Cardiac fibroblast (primary cell): ENCODE results near the gene SCAP.

Source experiments
- DNase-seq, 2 donors: peaks; one replicate each; pipeline versions ENCODE4 v3.0.0 to v3.0.0-alpha.2; 2010; ENCODE audit warnings: low read depth in 2 of 2
- H3K4me3 ChIP-seq, 2 donors: replicated peaks in 1 of 2; 1 replicate in 1 of 2; 2 replicates in 1 of 2; pipeline ENCODE4 v1.5.1; 2011; ENCODE audit warnings: low read depth in 2 of 2, low read length in 2 of 2, mild to moderate bottlenecking in 2 of 2, moderate library complexity in 1 of 2
- CTCF ChIP-seq: IDR thresholded peaks from one replicate; pipeline ENCODE4 v1.5.1; 2011; ENCODE audit warnings: low read depth, mild to moderate bottlenecking, low read length, inconsistent platforms

The SCAP gene

GRCh38 chr3:47430606-47431005 is 45.1 kb downstream of the SCAP start:
- DNase-seq, result no peak
- no peak for TF ChIP-seq CTCF
- H3K4me3 ChIP-seq, result no peak overlapping the region

GRCh38 chr3:47429476-47430270 is 46.1 kb downstream of the SCAP start:
- no peak for TF ChIP-seq CTCF
- DNase-seq, result no peak
- no peak overlapping the region for H3K4me3 ChIP-seq

DNA sequence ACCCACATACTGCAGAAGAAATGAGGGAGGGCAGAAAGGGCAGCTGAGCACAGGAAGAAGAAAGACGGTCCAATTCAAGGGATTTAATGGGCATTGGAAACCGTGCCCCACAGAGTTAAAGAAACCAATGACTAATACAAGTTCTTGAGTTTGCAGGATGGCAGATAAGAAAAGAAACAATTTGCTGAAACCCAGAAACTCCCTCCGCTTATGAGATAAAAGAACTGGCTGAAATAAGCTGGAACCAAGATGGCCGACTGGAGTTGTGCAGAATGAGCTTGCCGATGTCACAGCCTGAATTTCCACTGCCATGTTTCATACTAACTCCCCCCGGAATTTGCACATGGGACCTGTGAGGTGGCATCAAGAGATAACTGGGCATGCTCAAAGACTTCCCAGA is 47.1 kb downstream of the SCAP start:
- TF ChIP-seq CTCF, result no peak
- H3K4me3 ChIP-seq, result no peak overlapping the region
- DNase-seq, result no peak

- no peak overlapping the region for H3K4me3 ChIP-seq
- TF ChIP-seq CTCF, result no peak
- DNase-seq, result no peak
These were observed 47.9 kb downstream of the SCAP start for GRCh38 chr3:47427866-47428265.

DNA sequence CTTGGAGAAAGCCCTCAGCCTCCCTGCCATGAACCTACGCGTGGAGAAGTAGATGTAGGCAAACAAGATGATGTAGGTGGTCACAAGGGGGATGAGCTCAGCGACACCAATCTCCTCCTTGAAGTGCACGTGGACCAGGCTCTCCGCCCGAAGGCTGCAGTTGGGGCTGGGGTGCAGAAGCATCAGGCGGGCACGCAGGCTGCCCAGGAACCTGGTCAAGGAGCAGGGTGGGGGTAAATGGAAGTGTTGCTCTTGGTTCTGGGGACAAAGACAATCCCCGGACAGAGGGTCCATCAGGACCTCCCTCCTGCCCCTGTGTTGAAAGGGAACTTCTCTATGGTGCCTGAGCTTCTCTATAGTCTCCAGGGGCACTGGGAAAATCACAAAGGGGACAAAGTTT is 49.8 kb downstream of the SCAP start:
- no peak overlapping the region for H3K4me3 ChIP-seq
- no peak for TF ChIP-seq CTCF
- no peak for DNase-seq

DNA sequence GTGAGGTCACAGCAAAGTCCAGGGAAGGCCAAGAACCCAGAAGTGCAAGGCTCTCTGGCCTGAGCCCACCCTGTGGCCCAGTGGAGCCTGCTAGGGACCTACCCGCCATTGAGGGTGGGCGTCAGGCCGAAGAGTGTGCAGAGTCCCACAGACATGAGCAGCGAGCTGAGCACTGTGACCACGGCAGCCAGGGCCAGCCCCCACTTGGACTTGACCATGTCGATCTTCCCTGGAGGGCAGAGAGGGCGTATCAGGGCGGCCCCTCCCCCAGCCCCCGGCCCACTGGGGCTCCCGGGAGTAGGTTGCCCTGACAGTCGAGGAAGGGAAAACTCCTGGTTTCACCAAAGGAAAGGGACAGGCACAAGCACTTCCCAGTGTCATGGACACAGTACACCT is 50.4 kb downstream of the SCAP start:
- TF ChIP-seq CTCF, result no peak
- DNase-seq, result no peak
- no peak overlapping the region for H3K4me3 ChIP-seq
